ENCODE data around the gene BCLAF3. TPM values are rescaled to one million over a fixed set of nuclear protein-coding genes. Genes with fewer than 3 reads are reported as not detected.

The BCLAF3 gene
- total and polyA plus RNA-seq, 2 donors, result 4.4 to 6.4 TPM

GRCh38 chrX:20015945-20016615 is 25.2 kb upstream of the BCLAF3 start:
- no peaks in the 10 kb centered on the region for H3K27me3 ChIP-seq (ENCODE audit: control insufficient read depth in 2 of 2, insufficient read depth in 1 of 2, low read length in 1 of 2)
- 94% methylated on average over 9 of the region's 9 CpGs for WGBS
- H3K9me3 ChIP-seq (ENCODE audit: control insufficient read depth in 2 of 2, insufficient read depth in 1 of 2, low read length in 1 of 2), result no peaks in the 10 kb centered on the region
- H3K4me3 ChIP-seq (ENCODE audit: low read length in 2 of 2), result no peak overlapping the region
- H3K36me3 ChIP-seq (ENCODE audit: control insufficient read depth in 2 of 2, insufficient read depth in 2 of 2, low read length in 1 of 2), result no peaks in the 10 kb centered on the region
- DNase-seq (ENCODE audit: low read depth in 6 of 9, low spot score in 9 of 9), result no peak
- H3K4me1 ChIP-seq (ENCODE audit: control insufficient read depth in 2 of 2, insufficient read depth in 2 of 2, low read length in 2 of 2), result peaks cover 0 to 13% of the 10 kb centered on the region in 2 donors
- no peak overlapping the region for H3K27ac ChIP-seq (ENCODE audit: low read depth in 1 of 2, low read length in 1 of 2)

GRCh38 chrX:20015422-20015821 is 24.6 kb upstream of the BCLAF3 start:
- no peaks in the 10 kb centered on the region for H3K27me3 ChIP-seq (ENCODE audit: control insufficient read depth in 2 of 2, insufficient read depth in 1 of 2, low read length in 1 of 2)
- 74% methylated on average over 1 of the region's 1 CpG for WGBS
- peaks cover 0 to 8% of the 10 kb centered on the region in 2 donors for H3K4me1 ChIP-seq (ENCODE audit: control insufficient read depth in 2 of 2, insufficient read depth in 2 of 2, low read length in 2 of 2)
- no peaks in the 10 kb centered on the region for H3K36me3 ChIP-seq (ENCODE audit: control insufficient read depth in 2 of 2, insufficient read depth in 2 of 2, low read length in 1 of 2)
- no peaks in the 10 kb centered on the region for H3K9me3 ChIP-seq (ENCODE audit: control insufficient read depth in 2 of 2, insufficient read depth in 1 of 2, low read length in 1 of 2)
- H3K27ac ChIP-seq (ENCODE audit: low read depth in 1 of 2, low read length in 1 of 2), result no peak overlapping the region
- no peak overlapping the region for H3K4me3 ChIP-seq (ENCODE audit: low read length in 2 of 2)
- DNase-seq (ENCODE audit: low read depth in 6 of 9, low spot score in 9 of 9), result no peak

DNA sequence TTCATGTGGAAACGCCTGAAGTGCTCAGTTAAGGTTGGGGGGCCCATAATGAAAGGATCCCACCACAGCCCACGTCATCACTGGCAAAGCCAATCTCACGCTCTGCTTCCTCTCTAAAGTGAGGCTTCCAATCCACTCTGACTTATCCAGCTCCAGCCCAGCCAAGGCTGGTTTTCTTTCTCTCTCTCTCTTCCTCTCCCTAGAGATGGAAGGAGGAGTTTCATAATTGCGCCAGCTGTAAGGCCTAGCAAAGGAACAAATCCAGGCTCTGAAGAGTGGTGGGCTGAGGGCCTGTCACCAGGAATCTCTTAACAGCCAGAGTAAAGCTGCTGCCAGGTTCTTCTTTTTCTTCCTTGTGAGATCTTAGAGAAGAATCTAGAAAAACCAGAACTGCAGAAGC is 20.7 kb upstream of the BCLAF3 start:
- H3K36me3 ChIP-seq (ENCODE audit: control insufficient read depth in 2 of 2, insufficient read depth in 2 of 2, low read length in 1 of 2), result no peaks in the 10 kb centered on the region
- DNase-seq (ENCODE audit: low read depth in 6 of 9, low spot score in 9 of 9), result no peak
- no peaks in the 10 kb centered on the region for H3K9me3 ChIP-seq (ENCODE audit: control insufficient read depth in 2 of 2, insufficient read depth in 1 of 2, low read length in 1 of 2)
- peak overlapping the region in 1 of 2 donors; percentile 55 for H3K27ac ChIP-seq (ENCODE audit: low read depth in 1 of 2, low read length in 1 of 2)
- H3K27me3 ChIP-seq (ENCODE audit: control insufficient read depth in 2 of 2, insufficient read depth in 1 of 2, low read length in 1 of 2), result no peaks in the 10 kb centered on the region
- H3K4me1 ChIP-seq (ENCODE audit: control insufficient read depth in 2 of 2, insufficient read depth in 2 of 2, low read length in 2 of 2), result peaks cover 0 to 13% of the 10 kb centered on the region in 2 donors
- no peak overlapping the region for H3K4me3 ChIP-seq (ENCODE audit: low read length in 2 of 2)
- WGBS, result 92% methylated on average over 4 of the region's 4 CpGs

GRCh38 chrX:20007962-20008622 is 17.2 kb upstream of the BCLAF3 start:
- Histone ChIP-seq H3K4me1 (ENCODE audit: control insufficient read depth in 2 of 2, insufficient read depth in 2 of 2, low read length in 2 of 2) (peaks cover 0 to 13% of the 10 kb centered on the region in 2 donors), H3K4me3 (ENCODE audit: low read length in 2 of 2) (no peak overlapping the region), H3K27me3 (ENCODE audit: control insufficient read depth in 2 of 2, insufficient read depth in 1 of 2, low read length in 1 of 2) (no peaks in the 10 kb centered on the region), H3K27ac (ENCODE audit: low read depth in 1 of 2, low read length in 1 of 2) (peak overlapping the region in 1 of 2 donors; percentile 90), H3K36me3 (ENCODE audit: control insufficient read depth in 2 of 2, insufficient read depth in 2 of 2, low read length in 1 of 2) (no peaks in the 10 kb centered on the region), H3K9me3 (ENCODE audit: control insufficient read depth in 2 of 2, insufficient read depth in 1 of 2, low read length in 1 of 2) (no peaks in the 10 kb centered on the region)
- DNase-seq (ENCODE audit: low read depth in 6 of 9, low spot score in 9 of 9), result peak in 4 of 9 donors; percentile 25 to 70 (median 42)
- 60% methylated on average over 7 of the region's 7 CpGs for WGBS

- no peak overlapping the region for H3K4me3 ChIP-seq (ENCODE audit: low read length in 2 of 2)
- no peaks in the 10 kb centered on the region for H3K27me3 ChIP-seq (ENCODE audit: control insufficient read depth in 2 of 2, insufficient read depth in 1 of 2, low read length in 1 of 2)
- H3K36me3 ChIP-seq (ENCODE audit: control insufficient read depth in 2 of 2, insufficient read depth in 2 of 2, low read length in 1 of 2), result no peaks in the 10 kb centered on the region
- 100% methylated on average over 2 of the region's 2 CpGs for WGBS
- no peak overlapping the region for H3K27ac ChIP-seq (ENCODE audit: low read depth in 1 of 2, low read length in 1 of 2)
- no peaks in the 10 kb centered on the region for H3K9me3 ChIP-seq (ENCODE audit: control insufficient read depth in 2 of 2, insufficient read depth in 1 of 2, low read length in 1 of 2)
- peaks cover 0 to 13% of the 10 kb centered on the region in 2 donors for H3K4me1 ChIP-seq (ENCODE audit: control insufficient read depth in 2 of 2, insufficient read depth in 2 of 2, low read length in 2 of 2)
- DNase-seq (ENCODE audit: low read depth in 6 of 9, low spot score in 9 of 9), result no peak
These were observed 15.0 kb upstream of the BCLAF3 start for GRCh38 chrX:20005883-20006282.

DNA sequence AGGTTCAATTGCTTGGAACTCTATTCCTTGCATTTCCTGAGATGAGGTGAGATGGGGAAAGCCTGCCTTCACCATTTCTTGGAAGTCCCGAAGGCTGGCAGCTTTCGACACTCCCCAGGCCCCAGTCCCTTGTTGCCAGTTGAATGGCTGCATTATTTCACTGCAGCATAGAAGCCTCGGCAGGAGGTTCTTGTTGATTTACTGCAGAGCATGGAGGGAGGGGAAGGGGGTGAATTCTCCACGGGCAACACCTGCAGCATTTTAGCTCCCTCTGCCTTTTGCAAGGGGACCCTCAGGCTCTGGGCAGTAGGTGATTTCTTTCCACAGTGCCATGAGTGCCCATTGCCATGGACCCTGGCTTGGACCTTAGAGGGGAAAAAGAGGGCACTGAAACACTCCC is 10.7 kb upstream of the BCLAF3 start:
- H3K9me3 ChIP-seq (ENCODE audit: control insufficient read depth in 2 of 2, insufficient read depth in 1 of 2, low read length in 1 of 2), result no peaks in the 10 kb centered on the region
- H3K36me3 ChIP-seq (ENCODE audit: control insufficient read depth in 2 of 2, insufficient read depth in 2 of 2, low read length in 1 of 2), result no peaks in the 10 kb centered on the region
- WGBS, result 76% methylated on average over 4 of the region's 4 CpGs
- H3K4me3 ChIP-seq (ENCODE audit: low read length in 2 of 2), result no peak overlapping the region
- DNase-seq (ENCODE audit: low read depth in 6 of 9, low spot score in 9 of 9), result no peak
- H3K4me1 ChIP-seq (ENCODE audit: control insufficient read depth in 2 of 2, insufficient read depth in 2 of 2, low read length in 2 of 2), result no peaks in the 10 kb centered on the region
- no peaks in the 10 kb centered on the region for H3K27me3 ChIP-seq (ENCODE audit: control insufficient read depth in 2 of 2, insufficient read depth in 1 of 2, low read length in 1 of 2)
- no peak overlapping the region for H3K27ac ChIP-seq (ENCODE audit: low read depth in 1 of 2, low read length in 1 of 2)

DNA sequence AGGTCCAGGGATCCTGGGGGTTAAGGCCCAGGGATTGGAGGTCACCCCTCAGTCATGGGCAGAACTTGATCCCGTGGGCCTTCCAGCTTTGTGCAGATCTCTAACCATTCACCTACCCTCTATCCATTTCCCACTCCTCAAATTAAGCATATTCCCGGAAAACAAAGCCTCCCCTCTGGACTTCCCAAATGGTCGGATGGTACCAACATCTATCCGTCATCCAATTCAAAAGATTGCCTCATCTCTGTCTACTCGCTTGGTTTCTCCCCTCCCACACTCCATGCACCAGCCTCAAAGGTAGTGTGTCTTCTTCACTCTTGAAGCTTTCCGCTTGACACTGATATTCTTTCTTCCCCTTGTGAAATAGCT is 473 bp upstream of the BCLAF3 start:
- peak in 1 of 9 donors; percentile 3 for DNase-seq (ENCODE audit: low read depth in 6 of 9, low spot score in 9 of 9)
- H3K4me1 ChIP-seq (ENCODE audit: control insufficient read depth in 2 of 2, insufficient read depth in 2 of 2, low read length in 2 of 2), result peaks cover 0 to 5% of the 10 kb centered on the region in 2 donors
- peaks cover 0 to 3% of the 10 kb centered on the region in 2 donors for H3K27me3 ChIP-seq (ENCODE audit: control insufficient read depth in 2 of 2, insufficient read depth in 1 of 2, low read length in 1 of 2)
- H3K4me3 ChIP-seq (ENCODE audit: low read length in 2 of 2), result peak overlapping the region; percentile 44 to 65
- no peaks in the 10 kb centered on the region for H3K36me3 ChIP-seq (ENCODE audit: control insufficient read depth in 2 of 2, insufficient read depth in 2 of 2, low read length in 1 of 2)
- no peaks in the 10 kb centered on the region for H3K9me3 ChIP-seq (ENCODE audit: control insufficient read depth in 2 of 2, insufficient read depth in 1 of 2, low read length in 1 of 2)
- H3K27ac ChIP-seq (ENCODE audit: low read depth in 1 of 2, low read length in 1 of 2), result peak overlapping the region; percentile 71 to 77
- 69% methylated on average over 6 of the region's 6 CpGs for WGBS

DNA sequence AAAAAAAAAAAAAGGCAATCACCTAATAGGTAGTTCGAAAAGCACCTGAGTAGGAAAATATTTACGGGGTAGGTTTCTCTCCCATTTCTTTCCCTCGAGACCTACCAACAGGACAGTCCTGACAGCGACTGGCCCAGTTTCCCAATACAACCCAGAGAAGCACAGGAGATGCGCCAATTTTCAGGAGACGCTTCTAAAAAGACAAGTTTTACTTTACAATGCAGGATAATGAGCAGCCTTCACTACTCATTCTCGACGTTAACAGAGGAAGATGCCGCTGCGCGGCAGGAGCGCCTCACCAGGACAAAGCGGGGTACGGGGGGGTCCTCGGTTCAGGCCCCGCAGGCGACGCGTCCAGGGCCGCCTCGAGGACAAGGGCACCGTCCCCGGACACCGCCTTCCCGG is 708 bp downstream of the BCLAF3 start:
- peak in 4 of 9 donors; percentile 8 to 55 (median 16) for DNase-seq (ENCODE audit: low read depth in 6 of 9, low spot score in 9 of 9)
- no peaks in the 10 kb centered on the region for H3K9me3 ChIP-seq (ENCODE audit: control insufficient read depth in 2 of 2, insufficient read depth in 1 of 2, low read length in 1 of 2)
- H3K36me3 ChIP-seq (ENCODE audit: control insufficient read depth in 2 of 2, insufficient read depth in 2 of 2, low read length in 1 of 2), result no peaks in the 10 kb centered on the region
- peak overlapping the region; percentile 37 to 74 for H3K27ac ChIP-seq (ENCODE audit: low read depth in 1 of 2, low read length in 1 of 2)
- H3K4me3 ChIP-seq (ENCODE audit: low read length in 2 of 2), result peak overlapping the region; percentile 61 to 65
- H3K4me1 ChIP-seq (ENCODE audit: control insufficient read depth in 2 of 2, insufficient read depth in 2 of 2, low read length in 2 of 2), result peaks cover 0 to 5% of the 10 kb centered on the region in 2 donors
- peaks cover 0 to 3% of the 10 kb centered on the region in 2 donors for H3K27me3 ChIP-seq (ENCODE audit: control insufficient read depth in 2 of 2, insufficient read depth in 1 of 2, low read length in 1 of 2)
- 5% methylated on average over 25 of the region's 25 CpGs for WGBS

DNA sequence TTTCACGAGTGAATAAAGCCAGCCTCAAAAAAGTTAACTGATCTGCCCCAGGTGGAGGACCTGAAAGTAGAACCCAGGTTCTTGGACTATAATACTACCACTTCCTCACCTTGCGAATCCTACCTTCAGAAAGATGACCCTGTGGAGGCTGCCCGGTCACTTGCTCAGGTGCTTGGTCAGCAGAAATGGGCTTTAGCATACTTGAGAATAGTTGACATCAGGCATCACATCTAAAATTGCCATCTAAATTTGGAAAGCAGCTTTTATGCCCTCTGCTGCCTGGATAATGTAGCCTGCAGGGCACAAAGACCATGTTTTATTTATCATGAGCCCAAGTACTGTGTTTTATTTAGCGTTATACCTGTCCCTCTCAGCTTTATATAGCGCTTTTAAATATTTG is 3.0 kb downstream of the BCLAF3 start:
- no peaks in the 10 kb centered on the region for H3K36me3 ChIP-seq (ENCODE audit: control insufficient read depth in 2 of 2, insufficient read depth in 2 of 2, low read length in 1 of 2)
- no peak for DNase-seq (ENCODE audit: low read depth in 6 of 9, low spot score in 9 of 9)
- H3K27ac ChIP-seq (ENCODE audit: low read depth in 1 of 2, low read length in 1 of 2), result no peak overlapping the region
- H3K4me3 ChIP-seq (ENCODE audit: low read length in 2 of 2), result no peak overlapping the region
- 95% methylated on average over 5 of the region's 5 CpGs for WGBS
- peaks cover 0 to 3% of the 10 kb centered on the region in 2 donors for H3K27me3 ChIP-seq (ENCODE audit: control insufficient read depth in 2 of 2, insufficient read depth in 1 of 2, low read length in 1 of 2)
- H3K9me3 ChIP-seq (ENCODE audit: control insufficient read depth in 2 of 2, insufficient read depth in 1 of 2, low read length in 1 of 2), result no peaks in the 10 kb centered on the region
- H3K4me1 ChIP-seq (ENCODE audit: control insufficient read depth in 2 of 2, insufficient read depth in 2 of 2, low read length in 2 of 2), result peaks cover 0 to 5% of the 10 kb centered on the region in 2 donors

All from thymus (tissue), 11 donors.